NK-92 treated with Interleukin-12 subunit alpha and Interleukin-12 subunit beta, amount 100 ng/mL, for 24 hours (cell line): ENCODE results near the gene RAD9A.

Source experiments
- DNase-seq: peaks from one replicate; lab custom pipeline; 2025; lab: John Stamatoyannopoulos, UW

The RAD9A gene

DNA sequence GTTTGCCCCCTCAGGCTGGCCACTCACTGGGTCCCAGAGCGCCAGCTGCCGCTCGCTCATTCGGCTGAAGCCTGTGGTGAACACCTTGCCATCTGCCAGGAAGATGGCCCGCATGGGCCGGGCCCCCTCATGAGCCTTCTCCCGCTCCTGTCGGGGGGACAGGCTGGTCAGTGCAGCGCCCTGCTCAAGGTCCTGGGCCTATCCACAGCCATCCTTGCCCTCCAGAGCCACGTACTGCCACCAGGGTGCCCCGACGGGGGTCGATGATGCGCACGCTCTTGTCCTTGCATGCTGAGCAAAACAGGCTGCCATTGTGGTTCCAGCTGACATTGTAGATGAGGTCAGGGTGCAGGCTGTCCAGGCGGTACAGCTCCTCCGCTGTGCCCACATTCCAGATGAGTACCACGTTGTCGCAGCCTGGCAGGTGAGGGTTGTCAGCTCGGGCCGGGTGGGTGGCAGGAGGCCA is 49.3 kb downstream of the RAD9A start:
- DNase-seq = no peak

GRCh38 chr11:67441731-67442351 is 50.1 kb downstream of the RAD9A start:
- DNase-seq = no peak

- DNase-seq = no peak
Observed at GRCh38 chr11:67442504-67443404, 51.0 kb downstream of the RAD9A start.

GRCh38 chr11:67445515-67445914 is 53.7 kb downstream of the RAD9A start:
- DNase-seq = no peak
